ENCODE measurements around the gene IFFO2.

- no peak for TF ChIP-seq USF1 (IDR thresholded peaks at IDR 0.05)
- TF ChIP-seq, protein P1, sequence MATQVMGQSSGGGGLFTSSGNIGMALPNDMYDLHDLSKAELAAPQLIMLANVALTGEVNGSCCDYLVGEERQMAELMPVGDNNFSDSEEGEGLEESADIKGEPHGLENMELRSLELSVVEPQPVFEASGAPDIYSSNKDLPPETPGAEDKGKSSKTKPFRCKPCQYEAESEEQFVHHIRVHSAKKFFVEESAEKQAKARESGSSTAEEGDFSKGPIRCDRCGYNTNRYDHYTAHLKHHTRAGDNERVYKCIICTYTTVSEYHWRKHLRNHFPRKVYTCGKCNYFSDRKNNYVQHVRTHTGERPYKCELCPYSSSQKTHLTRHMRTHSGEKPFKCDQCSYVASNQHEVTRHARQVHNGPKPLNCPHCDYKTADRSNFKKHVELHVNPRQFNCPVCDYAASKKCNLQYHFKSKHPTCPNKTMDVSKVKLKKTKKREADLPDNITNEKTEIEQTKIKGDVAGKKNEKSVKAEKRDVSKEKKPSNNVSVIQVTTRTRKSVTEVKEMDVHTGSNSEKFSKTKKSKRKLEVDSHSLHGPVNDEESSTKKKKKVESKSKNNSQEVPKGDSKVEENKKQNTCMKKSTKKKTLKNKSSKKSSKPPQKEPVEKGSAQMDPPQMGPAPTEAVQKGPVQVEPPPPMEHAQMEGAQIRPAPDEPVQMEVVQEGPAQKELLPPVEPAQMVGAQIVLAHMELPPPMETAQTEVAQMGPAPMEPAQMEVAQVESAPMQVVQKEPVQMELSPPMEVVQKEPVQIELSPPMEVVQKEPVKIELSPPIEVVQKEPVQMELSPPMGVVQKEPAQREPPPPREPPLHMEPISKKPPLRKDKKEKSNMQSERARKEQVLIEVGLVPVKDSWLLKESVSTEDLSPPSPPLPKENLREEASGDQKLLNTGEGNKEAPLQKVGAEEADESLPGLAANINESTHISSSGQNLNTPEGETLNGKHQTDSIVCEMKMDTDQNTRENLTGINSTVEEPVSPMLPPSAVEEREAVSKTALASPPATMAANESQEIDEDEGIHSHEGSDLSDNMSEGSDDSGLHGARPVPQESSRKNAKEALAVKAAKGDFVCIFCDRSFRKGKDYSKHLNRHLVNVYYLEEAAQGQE (IDR thresholded peaks at IDR 0.05; ENCODE audit: low read depth), result no peak
- no peak for TF ChIP-seq EGR1 (IDR thresholded peaks at IDR 0.05)
Measured at GRCh38 chr1:18870957-18871356, 85.5 kb downstream of the IFFO2 start.

Measured in Ishikawa (cell line).